GM12873 (cell line): ENCODE data around the gene KCNK1.

Experiments
- TF ChIP-seq, protein P1 (sequence below): IDR thresholded peaks from 2 replicates; pipeline ENCODE4 v1.5.1; 2012; ENCODE audit warnings: low read depth, mild to moderate bottlenecking, moderate library complexity, low read length, control low read depth; ENCODE audit not compliant: insufficient read depth; ENCODE audit errors: missing control alignments

The KCNK1 gene

DNA sequence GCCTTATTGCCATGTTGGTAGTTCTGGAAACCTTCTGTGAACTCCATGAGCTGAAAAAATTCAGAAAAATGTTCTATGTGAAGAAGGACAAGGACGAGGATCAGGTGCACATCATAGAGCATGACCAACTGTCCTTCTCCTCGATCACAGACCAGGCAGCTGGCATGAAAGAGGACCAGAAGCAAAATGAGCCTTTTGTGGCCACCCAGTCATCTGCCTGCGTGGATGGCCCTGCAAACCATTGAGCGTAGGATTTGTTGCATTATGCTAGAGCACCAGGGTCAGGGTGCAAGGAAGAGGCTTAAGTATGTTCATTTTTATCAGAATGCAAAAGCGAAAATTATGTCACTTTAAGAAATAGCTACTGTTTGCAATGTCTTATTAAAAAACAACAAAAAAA, 57.4 kb downstream of the KCNK1 start:
- TF ChIP-seq, protein P1, sequence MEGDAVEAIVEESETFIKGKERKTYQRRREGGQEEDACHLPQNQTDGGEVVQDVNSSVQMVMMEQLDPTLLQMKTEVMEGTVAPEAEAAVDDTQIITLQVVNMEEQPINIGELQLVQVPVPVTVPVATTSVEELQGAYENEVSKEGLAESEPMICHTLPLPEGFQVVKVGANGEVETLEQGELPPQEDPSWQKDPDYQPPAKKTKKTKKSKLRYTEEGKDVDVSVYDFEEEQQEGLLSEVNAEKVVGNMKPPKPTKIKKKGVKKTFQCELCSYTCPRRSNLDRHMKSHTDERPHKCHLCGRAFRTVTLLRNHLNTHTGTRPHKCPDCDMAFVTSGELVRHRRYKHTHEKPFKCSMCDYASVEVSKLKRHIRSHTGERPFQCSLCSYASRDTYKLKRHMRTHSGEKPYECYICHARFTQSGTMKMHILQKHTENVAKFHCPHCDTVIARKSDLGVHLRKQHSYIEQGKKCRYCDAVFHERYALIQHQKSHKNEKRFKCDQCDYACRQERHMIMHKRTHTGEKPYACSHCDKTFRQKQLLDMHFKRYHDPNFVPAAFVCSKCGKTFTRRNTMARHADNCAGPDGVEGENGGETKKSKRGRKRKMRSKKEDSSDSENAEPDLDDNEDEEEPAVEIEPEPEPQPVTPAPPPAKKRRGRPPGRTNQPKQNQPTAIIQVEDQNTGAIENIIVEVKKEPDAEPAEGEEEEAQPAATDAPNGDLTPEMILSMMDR, result no peak

DNA sequence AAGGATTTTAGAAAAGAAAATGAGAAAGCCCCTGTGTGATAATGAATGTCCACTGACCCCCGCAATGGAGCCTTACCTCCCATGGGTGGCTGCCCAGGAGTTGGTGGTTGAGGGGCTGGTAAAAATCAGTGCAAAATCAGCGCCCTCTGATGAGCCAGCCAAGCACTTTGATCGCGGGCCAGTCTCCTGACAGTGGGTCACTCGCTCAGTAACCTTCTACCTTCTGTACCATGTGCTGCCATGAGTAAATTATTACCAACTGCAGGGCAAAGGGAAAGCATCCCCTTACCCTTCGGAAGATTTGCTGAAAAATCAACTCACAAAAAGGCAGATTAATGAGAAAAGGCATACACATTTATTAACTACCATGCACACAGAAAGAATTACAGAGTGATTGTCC, 58.8 kb downstream of the KCNK1 start:
- TF ChIP-seq, protein P1, result no peak

DNA sequence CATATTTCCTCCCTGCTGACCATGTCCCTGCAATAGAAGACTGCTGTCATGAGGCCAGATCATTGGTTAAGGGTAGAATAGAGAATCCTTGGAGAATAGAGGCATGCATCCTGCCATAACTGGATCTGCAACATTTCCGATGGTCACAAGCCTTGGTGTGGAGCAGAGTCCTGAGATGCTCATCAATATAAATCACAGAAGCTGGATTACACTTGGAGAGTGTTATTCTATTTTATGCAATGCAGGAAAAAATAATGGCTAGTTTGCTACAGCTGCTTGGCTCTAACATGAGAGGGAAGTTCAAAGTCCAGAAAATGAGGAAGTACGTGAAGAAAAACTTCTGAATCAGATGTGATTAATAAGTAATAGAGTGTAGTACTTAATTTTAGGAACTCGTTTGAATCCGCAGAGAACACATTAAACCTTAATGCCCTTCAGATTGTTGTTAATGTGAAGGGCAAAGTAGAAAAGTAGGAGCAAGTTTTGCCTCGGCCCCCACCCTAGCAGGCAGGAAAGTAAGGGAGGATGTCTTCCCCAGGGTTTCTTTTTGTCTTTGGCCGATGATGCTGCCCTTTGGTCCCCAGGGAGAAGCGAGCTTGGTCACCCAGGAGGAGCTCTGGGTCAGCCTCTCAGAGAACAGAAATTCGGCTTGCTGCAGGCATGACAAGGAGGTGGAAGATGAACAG, 59.5 kb downstream of the KCNK1 start:
- TF ChIP-seq, protein P1, result no peak

DNA sequence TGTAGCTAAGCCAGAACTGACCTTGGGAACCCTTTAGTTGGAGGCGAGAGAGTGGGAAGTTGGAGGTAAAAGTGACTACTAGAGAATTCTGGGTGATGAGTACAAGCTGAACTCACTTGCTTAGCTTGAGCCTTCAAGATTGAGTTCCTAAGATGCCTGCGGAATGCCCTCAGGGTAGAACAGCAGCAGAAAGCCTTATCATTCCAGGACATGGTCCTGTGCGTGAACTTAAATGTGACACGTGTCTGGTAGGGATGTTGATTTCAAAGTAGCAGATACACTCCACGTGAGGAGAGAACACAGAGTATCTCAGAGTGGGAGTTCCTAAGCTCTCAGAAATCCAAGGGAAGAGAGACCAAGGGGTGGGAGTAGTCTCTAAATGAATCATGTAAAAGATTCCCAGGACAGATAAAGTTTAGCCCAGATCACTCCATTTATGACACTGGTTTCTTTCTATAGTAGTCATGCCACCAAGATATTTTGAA, 60.1 kb downstream of the KCNK1 start:
- TF ChIP-seq, protein P1, result no peak

DNA sequence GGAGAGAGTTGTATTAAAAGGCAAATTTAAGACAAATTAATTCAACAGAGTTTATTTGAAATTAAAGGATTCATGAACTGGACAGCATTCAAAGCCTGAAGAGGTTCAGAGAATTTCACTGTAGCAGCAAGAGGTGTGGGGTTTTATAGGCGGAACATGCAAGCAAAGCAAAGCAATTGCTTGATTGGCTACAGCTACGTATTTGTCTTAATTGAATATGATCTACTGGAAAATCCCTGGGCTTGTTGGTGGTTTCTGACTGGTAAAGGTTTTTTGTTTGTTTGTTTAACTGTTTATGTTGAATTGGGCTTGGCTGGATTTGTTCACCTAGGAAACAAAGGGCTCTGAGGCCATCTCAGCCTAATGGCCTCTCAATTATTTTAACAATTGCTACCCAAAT, 61.5 kb downstream of the KCNK1 start:
- TF ChIP-seq, protein P1, result no peak

DNA sequence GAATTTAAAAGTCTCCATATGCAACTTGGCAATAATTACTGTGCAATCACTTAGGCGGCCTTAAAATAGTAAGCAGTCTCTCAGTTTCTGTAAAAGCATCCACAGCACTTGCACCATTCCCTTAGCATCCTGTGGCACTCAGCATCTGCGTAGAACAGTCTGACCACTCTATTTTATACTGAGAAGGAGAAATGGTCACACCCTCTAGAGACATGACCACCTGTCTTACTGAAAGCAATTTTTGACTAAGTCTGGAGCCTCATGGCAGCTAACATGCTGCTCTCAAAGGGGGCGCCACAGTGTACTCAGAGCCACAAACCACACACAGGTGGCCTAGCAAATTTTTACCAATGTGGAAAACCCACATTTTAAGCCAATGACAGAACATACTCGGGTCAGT, 62.0 kb downstream of the KCNK1 start:
- TF ChIP-seq, protein P1, result no peak

DNA sequence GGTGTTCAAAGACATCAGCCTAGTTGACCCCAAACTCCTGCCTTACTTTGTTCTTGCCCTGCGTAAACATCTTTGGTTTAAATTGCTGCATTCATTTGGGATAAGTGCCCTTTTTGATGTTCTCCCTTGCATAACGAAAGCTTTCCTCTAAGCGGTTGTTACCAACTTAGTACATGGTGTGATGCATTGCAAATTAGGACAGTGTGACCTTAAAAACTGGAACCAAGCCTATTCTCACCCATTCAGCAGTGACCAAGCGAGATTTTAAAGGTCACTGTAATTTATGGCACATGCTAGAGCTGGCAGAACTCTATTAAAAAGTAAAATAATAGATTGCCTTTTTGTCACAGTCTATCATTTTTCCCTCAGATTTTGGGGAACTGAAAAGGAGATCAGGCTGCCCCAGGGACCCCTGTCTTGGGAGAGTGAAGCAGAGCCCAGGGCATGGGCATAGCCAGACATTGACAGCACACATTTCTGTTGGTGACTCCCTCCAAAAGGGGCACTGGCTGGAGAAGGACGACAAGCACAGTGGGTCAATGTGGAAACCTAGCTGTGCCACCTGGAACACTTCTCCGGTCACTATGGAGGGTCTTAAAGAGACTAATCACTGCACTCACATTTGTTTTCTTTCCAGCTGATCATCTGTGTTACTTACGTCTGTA, 63.9 kb downstream of the KCNK1 start:
- TF ChIP-seq, protein P1, result no peak
